ENCODE measurements around the gene PABPN1L. TPM values are rescaled to one million over a fixed set of nuclear protein-coding genes. Genes with fewer than 3 reads are reported as not detected.
"Not testable (repeated sequence)": the region's sequence is repeated elsewhere in the genome, so short reads cannot be mapped to it uniquely, and the experiment has no call there.

PABPN1L gene
- total RNA-seq, 1 experiment from 2014 or later: not detected

GRCh38 chr16:88893127-88893968 is 26.9 kb upstream of the PABPN1L start:
- H3K9me3 ChIP-seq (replicated peaks): no peaks in the 10 kb centered on the region
- H3K27ac ChIP-seq: no peak overlapping the region
- H3K4me1 ChIP-seq: no peaks in the 10 kb centered on the region
- H3K4me3 ChIP-seq: no peak overlapping the region
- DNase-seq: no peak
- no peaks in the 10 kb centered on the region for H3K36me3 ChIP-seq
- no peaks in the 10 kb centered on the region for H3K27me3 ChIP-seq

GRCh38 chr16:88892065-88892464 is 25.6 kb upstream of the PABPN1L start:
- no peak overlapping the region for H3K4me3 ChIP-seq
- no peak for DNase-seq
- H3K36me3 ChIP-seq: no peaks in the 10 kb centered on the region
- H3K9me3 ChIP-seq (replicated peaks): no peaks in the 10 kb centered on the region
- H3K27ac ChIP-seq: no peak overlapping the region
- no peaks in the 10 kb centered on the region for H3K27me3 ChIP-seq
- H3K4me1 ChIP-seq: no peaks in the 10 kb centered on the region

GRCh38 chr16:88891083-88891482 is 24.6 kb upstream of the PABPN1L start:
- H3K27ac ChIP-seq: no peak overlapping the region
- no peaks in the 10 kb centered on the region for H3K4me1 ChIP-seq
- no peaks in the 10 kb centered on the region for H3K9me3 ChIP-seq (replicated peaks)
- H3K36me3 ChIP-seq: no peaks in the 10 kb centered on the region
- no peak for DNase-seq
- H3K27me3 ChIP-seq: no peaks in the 10 kb centered on the region
- no peak overlapping the region for H3K4me3 ChIP-seq

- H3K27ac ChIP-seq; H3K36me3 ChIP-seq; DNase-seq; H3K27me3 ChIP-seq; H3K4me1 ChIP-seq; H3K9me3 ChIP-seq (replicated peaks); H3K4me3 ChIP-seq: not testable (repeated sequence)
Measured at GRCh38 chr16:88889702-88890352, 23.4 kb upstream of the PABPN1L start.

- no peaks in the 10 kb centered on the region for H3K4me1 ChIP-seq
- no peaks in the 10 kb centered on the region for H3K27me3 ChIP-seq
- no peak for DNase-seq
- no peaks in the 10 kb centered on the region for H3K9me3 ChIP-seq (replicated peaks)
- no peaks in the 10 kb centered on the region for H3K36me3 ChIP-seq
- H3K4me3 ChIP-seq: no peak overlapping the region
- no peak overlapping the region for H3K27ac ChIP-seq
Measured at GRCh38 chr16:88888461-88889387, 22.3 kb upstream of the PABPN1L start.

- Histone ChIP-seq H3K27me3 (no peaks in the 10 kb centered on the region), H3K4me3 (no peak overlapping the region), H3K9me3 (replicated peaks) (no peaks in the 10 kb centered on the region), H3K36me3 (no peaks in the 10 kb centered on the region), H3K4me1 (no peaks in the 10 kb centered on the region), H3K27ac (no peak overlapping the region)
- DNase-seq: no peak
Measured at GRCh38 chr16:88888057-88888456, 21.6 kb upstream of the PABPN1L start.

- no peak for DNase-seq
- H3K4me1 ChIP-seq: no peaks in the 10 kb centered on the region
- no peaks in the 10 kb centered on the region for H3K9me3 ChIP-seq (replicated peaks)
- no peaks in the 10 kb centered on the region for H3K27me3 ChIP-seq
- no peak overlapping the region for H3K4me3 ChIP-seq
- H3K36me3 ChIP-seq: no peaks in the 10 kb centered on the region
- no peak overlapping the region for H3K27ac ChIP-seq
Measured at GRCh38 chr16:88886845-88887521, 20.5 kb upstream of the PABPN1L start.

- H3K27me3 ChIP-seq: no peaks in the 10 kb centered on the region
- no peaks in the 10 kb centered on the region for H3K36me3 ChIP-seq
- H3K27ac ChIP-seq: no peak overlapping the region
- no peaks in the 10 kb centered on the region for H3K4me1 ChIP-seq
- DNase-seq: no peak
- no peak overlapping the region for H3K4me3 ChIP-seq
- no peaks in the 10 kb centered on the region for H3K9me3 ChIP-seq (replicated peaks)
Measured at GRCh38 chr16:88886420-88886844, 20.0 kb upstream of the PABPN1L start.

- Histone ChIP-seq H3K4me1 (no peaks in the 10 kb centered on the region), H3K27ac (no peak overlapping the region), H3K4me3 (no peak overlapping the region), H3K36me3 (no peaks in the 10 kb centered on the region), H3K9me3 (replicated peaks) (no peaks in the 10 kb centered on the region), H3K27me3 (no peaks in the 10 kb centered on the region)
- no peak for DNase-seq
Measured at GRCh38 chr16:88885693-88886280, 19.3 kb upstream of the PABPN1L start.

GRCh38 chr16:88884569-88885271 is 18.3 kb upstream of the PABPN1L start:
- Histone ChIP-seq H3K4me1 (no peaks in the 10 kb centered on the region), H3K4me3 (no peak overlapping the region), H3K36me3 (no peaks in the 10 kb centered on the region), H3K9me3 (replicated peaks) (no peaks in the 10 kb centered on the region), H3K27ac (no peak overlapping the region), H3K27me3 (no peaks in the 10 kb centered on the region)
- DNase-seq: no peak

GRCh38 chr16:88883946-88884345 is 17.5 kb upstream of the PABPN1L start:
- no peaks in the 10 kb centered on the region for H3K27me3 ChIP-seq
- no peaks in the 10 kb centered on the region for H3K36me3 ChIP-seq
- H3K9me3 ChIP-seq (replicated peaks): no peaks in the 10 kb centered on the region
- no peak overlapping the region for H3K4me3 ChIP-seq
- no peaks in the 10 kb centered on the region for H3K4me1 ChIP-seq
- DNase-seq: no peak
- H3K27ac ChIP-seq: no peak overlapping the region

- Histone ChIP-seq H3K27me3 (no peaks in the 10 kb centered on the region), H3K36me3 (no peaks in the 10 kb centered on the region), H3K9me3 (replicated peaks) (no peaks in the 10 kb centered on the region), H3K4me3 (no peak overlapping the region), H3K4me1 (no peaks in the 10 kb centered on the region), H3K27ac (no peak overlapping the region)
- DNase-seq: no peak
Measured at GRCh38 chr16:88883117-88883895, 16.8 kb upstream of the PABPN1L start.

- H3K27me3 ChIP-seq: no peaks in the 10 kb centered on the region
- no peaks in the 10 kb centered on the region for H3K4me1 ChIP-seq
- H3K36me3 ChIP-seq: no peaks in the 10 kb centered on the region
- no peak for DNase-seq
- no peaks in the 10 kb centered on the region for H3K9me3 ChIP-seq (replicated peaks)
- no peak overlapping the region for H3K27ac ChIP-seq
- no peak overlapping the region for H3K4me3 ChIP-seq
Measured at GRCh38 chr16:88882358-88883030, 16.0 kb upstream of the PABPN1L start.
